H1 (cell line): ENCODE measurements around the gene LLPH. TPM values are rescaled to one million over a fixed set of nuclear protein-coding genes. Genes with fewer than 3 reads are reported as not detected.

Source experiments
- CBX5 ChIP-seq: fragments of 300-800, 300-1000 bp; sonication (generic); IDR thresholded peaks from 2 replicates; pipeline ENCODE4 v1.7.1; 2016; ENCODE audit warnings: antibody characterized with exemption, low read length, low read depth
- CHD7 ChIP-seq: fragments of 300-600 bp; sonication (generic); IDR thresholded peaks from 2 replicates; pipeline ENCODE4 v1.7.1; 2012; ENCODE audit warnings: low read length, moderate library complexity, mild to moderate bottlenecking, inconsistent platforms; ENCODE audit not compliant: insufficient replicate concordance
- EZH2 ChIP-seq: fragments of 200-600 bp; sonication (generic); IDR thresholded peaks from 2 replicates; pipeline ENCODE4 v1.7.1; 2012; ENCODE audit warnings: low read depth, mild to moderate bottlenecking, moderate library complexity, low read length, inconsistent platforms; ENCODE audit not compliant: severe bottlenecking
- FOSL1 ChIP-seq: IDR thresholded peaks from 2 replicates; pipeline ENCODE4 v1.6.1; 2011; ENCODE audit warnings: mild to moderate bottlenecking, low read depth, low read length, moderate library complexity; ENCODE audit not compliant: insufficient read depth
- NANOG ChIP-seq: IDR thresholded peaks from 2 replicates; pipeline ENCODE4 v1.6.1; 2011; ENCODE audit warnings: low read length, low read depth, mild to moderate bottlenecking, inconsistent platforms; ENCODE audit not compliant: insufficient read depth, poor library complexity, severe bottlenecking
- RNF2 ChIP-seq: fragments of 200-900, 300-1000 bp; sonication (generic); IDR thresholded peaks from 2 replicates; pipeline ENCODE4 v1.7.1; 2016; ENCODE audit warnings: borderline replicate concordance, low read depth, mild to moderate bottlenecking, antibody characterized with exemption, low read length; ENCODE audit not compliant: poor library complexity, severe bottlenecking; ENCODE audit errors: missing control alignments
- SIN3A ChIP-seq, 2 experiments: IDR thresholded peaks in 1 of 2; conservative IDR thresholded peaks in 1 of 2; 2 replicates each; pipeline ENCODE4 v1.6.1; 2011 to 2012; ENCODE audit warnings: low read length in 2 of 2, improper control_type of control experiment in 1 of 2, low read depth in 1 of 2, mild to moderate bottlenecking in 1 of 2
- TEAD4 ChIP-seq: IDR thresholded peaks from 2 replicates; pipeline ENCODE4 v1.6.1; 2012; ENCODE audit warnings: low read depth, low read length, inconsistent platforms, mixed read lengths
- polyA plus RNA-seq, 7 experiments: library from polyadenylated mRNA; depleted of rRNA in 3 of 7; stranded (reverse) in 5 of 7; unstranded in 2 of 7; fragments of >200 nt in 5 of 7; fragments of 200-250 nt in 2 of 7; gene quantifications; 1 replicate in 5 of 7; 2 replicates in 1 of 7; 4 replicates in 1 of 7; pipeline versions ENCODE4 v1.2.1 to v1.2.3, GENCODE V29; 2011 to 2013; ENCODE audit warnings: missing spikeins in 2 of 7, mixed read lengths in 2 of 7
- total RNA-seq: library from RNA; stranded (reverse); fragmentation: NEBNext Ultra II Directional; extraction: Animal tissue kit (Norgen Biotek cat#: 25700); gene quantifications from 2 replicates; pipeline ENCODE4 v1.2.1, GENCODE V29; 2021

LLPH gene
- total and polyA plus RNA-seq, 2 of the 8 experiments (the other 6 are each of a cell fraction or from before 2014, with no cell fraction given), result 2.3 to 31.3 TPM

- TF ChIP-seq CHD7 (no peak), NANOG (no peak), TEAD4 (no peak), FOSL1 (no peak), CBX5 (no peak), RNF2 (no peak), SIN3A (conservative IDR thresholded peaks at IDR 0.05 in 1 of 2, IDR thresholded peaks at IDR 0.05 in 1 of 2; ENCODE audit: low read depth in 1 of 2, low read length in 2 of 2) (no peak), EZH2 (no peak)
Measured at GRCh38 chr12:66165141-66165540, 34.6 kb upstream of the LLPH start (continued).
